HepG2 (cell line): ENCODE data around the gene NUP85. TPM values are rescaled to one million over a fixed set of nuclear protein-coding genes. Genes with fewer than 3 reads are reported as not detected.
A peak's percentile ranks its signal among the peaks of the same experiment; 100 is the strongest.

ENCODE experiments used
- ARID3A ChIP-seq: IDR thresholded peaks from 2 replicates; pipeline ENCODE4 v1.6.1; 2012; ENCODE audit warnings: low read depth, low read length, improper control_type of control experiment
- EEA1 ChIP-seq: sonication (generic); formaldehyde crosslinking; IDR thresholded peaks from 2 replicates; pipeline ENCODE4 v1.5.1; 2020; ENCODE audit warnings: mild to moderate bottlenecking, missing genetic modification reagents, borderline replicate concordance
- HNRNPH1 ChIP-seq: fragments of 200-400 bp; formaldehyde crosslinking; optimal IDR thresholded peaks from 2 replicates; pipeline ENCODE3; 2017; ENCODE audit warnings: mild to moderate bottlenecking, low read depth, low read length
- HOXA9 ChIP-seq: sonication (generic); formaldehyde crosslinking; IDR thresholded peaks from 2 replicates; pipeline ENCODE4 v1.8.1; 2022; ENCODE audit warnings: missing genetic modification reagents, mild to moderate bottlenecking, moderate library complexity, borderline replicate concordance
- SAFB2 ChIP-seq: sonication (generic); formaldehyde crosslinking; IDR thresholded peaks from 2 replicates; pipeline ENCODE4 v1.5.1; 2020; ENCODE audit warnings: missing genetic modification reagents, low read depth, mild to moderate bottlenecking, borderline replicate concordance
- TOE1 ChIP-seq: sonication (generic); formaldehyde crosslinking; IDR thresholded peaks from 2 replicates; pipeline ENCODE4 v1.4.0; 2020; ENCODE audit warnings: mild to moderate bottlenecking, missing genetic modification reagents
- ZBTB42 ChIP-seq: sonication (generic); formaldehyde crosslinking; IDR thresholded peaks from 2 replicates; pipeline ENCODE4 v1.5.0; 2020; ENCODE audit warnings: mild to moderate bottlenecking, missing genetic modification reagents
- ZBTB44 ChIP-seq: sonication (generic); formaldehyde crosslinking; IDR thresholded peaks from 2 replicates; pipeline ENCODE4 v1.4.0; 2020; ENCODE audit warnings: missing genetic modification reagents
- ZNF264 ChIP-seq: sonication (generic); formaldehyde crosslinking; IDR thresholded peaks from 2 replicates; pipeline ENCODE4 v1.4.0; 2020; ENCODE audit warnings: missing genetic modification reagents
- ZNF564 ChIP-seq: sonication (generic); formaldehyde crosslinking; IDR thresholded peaks from 2 replicates; pipeline ENCODE4 v1.8.1; 2023; ENCODE audit warnings: mild to moderate bottlenecking, missing genetic modification reagents
- ZNF780A ChIP-seq: sonication (generic); formaldehyde crosslinking; IDR thresholded peaks from 2 replicates; pipeline ENCODE4 v1.8.0; 2022; ENCODE audit warnings: mild to moderate bottlenecking, missing genetic modification reagents, moderate library complexity
- ZSCAN12 ChIP-seq: sonication (generic); formaldehyde crosslinking; IDR thresholded peaks from 2 replicates; pipeline ENCODE4 v1.9.0; 2021; ENCODE audit warnings: mild to moderate bottlenecking, missing genetic modification reagents
- polyA plus RNA-seq, 8 experiments: library from polyadenylated mRNA; depleted of rRNA in 3 of 8; stranded (reverse) in 7 of 8; unstranded in 1 of 8; fragments of >200 nt; fragmentation: Illumina TruSeq in 4 of 8; extraction: Trizol in 4 of 8; gene quantifications; 2 replicates each; pipeline versions ENCODE4 v1.2.1 to v1.2.3, GENCODE V29; 2011 to 2016; ENCODE audit warnings: low read depth in 4 of 8, missing spikeins in 1 of 8, mixed read lengths in 1 of 8; ENCODE audit not compliant: insufficient read depth in 1 of 8
- total RNA-seq, 5 experiments: library from RNA; depleted of rRNA; stranded (reverse); fragments of >200 nt; fragmentation: Illumina TruSeq; extraction: Trizol; gene quantifications; 2 replicates each; pipeline ENCODE4 v1.2.3, GENCODE V29; 2016; ENCODE audit warnings: low read depth in 1 of 5
- TF ChIP-seq, protein P1 (sequence below): sonication (generic); formaldehyde crosslinking; IDR thresholded peaks from 2 replicates; pipeline ENCODE4 v1.4.0; 2020; ENCODE audit warnings: low read depth, missing genetic modification reagents
- TF ChIP-seq, protein P2 (sequence below): sonication (generic); formaldehyde crosslinking; conservative IDR thresholded peaks from 2 replicates; pipeline ENCODE4 v1.4.0; 2020; ENCODE audit warnings: missing genetic modification reagents
- TF ChIP-seq, protein P3 (sequence below): sonication (generic); formaldehyde crosslinking; IDR thresholded peaks from 2 replicates; pipeline ENCODE4 v1.9.0; 2021; ENCODE audit warnings: missing genetic modification reagents, borderline replicate concordance

The NUP85 gene
- total and polyA plus RNA-seq, 2 of the 13 experiments (the other 11 are each of a cell fraction or from before 2014, with no cell fraction given): 89.1 to 124 TPM

GRCh38 chr17:75205037-75205792, at the start of gene NUP85 (continued):
- TF ChIP-seq, protein P1, sequence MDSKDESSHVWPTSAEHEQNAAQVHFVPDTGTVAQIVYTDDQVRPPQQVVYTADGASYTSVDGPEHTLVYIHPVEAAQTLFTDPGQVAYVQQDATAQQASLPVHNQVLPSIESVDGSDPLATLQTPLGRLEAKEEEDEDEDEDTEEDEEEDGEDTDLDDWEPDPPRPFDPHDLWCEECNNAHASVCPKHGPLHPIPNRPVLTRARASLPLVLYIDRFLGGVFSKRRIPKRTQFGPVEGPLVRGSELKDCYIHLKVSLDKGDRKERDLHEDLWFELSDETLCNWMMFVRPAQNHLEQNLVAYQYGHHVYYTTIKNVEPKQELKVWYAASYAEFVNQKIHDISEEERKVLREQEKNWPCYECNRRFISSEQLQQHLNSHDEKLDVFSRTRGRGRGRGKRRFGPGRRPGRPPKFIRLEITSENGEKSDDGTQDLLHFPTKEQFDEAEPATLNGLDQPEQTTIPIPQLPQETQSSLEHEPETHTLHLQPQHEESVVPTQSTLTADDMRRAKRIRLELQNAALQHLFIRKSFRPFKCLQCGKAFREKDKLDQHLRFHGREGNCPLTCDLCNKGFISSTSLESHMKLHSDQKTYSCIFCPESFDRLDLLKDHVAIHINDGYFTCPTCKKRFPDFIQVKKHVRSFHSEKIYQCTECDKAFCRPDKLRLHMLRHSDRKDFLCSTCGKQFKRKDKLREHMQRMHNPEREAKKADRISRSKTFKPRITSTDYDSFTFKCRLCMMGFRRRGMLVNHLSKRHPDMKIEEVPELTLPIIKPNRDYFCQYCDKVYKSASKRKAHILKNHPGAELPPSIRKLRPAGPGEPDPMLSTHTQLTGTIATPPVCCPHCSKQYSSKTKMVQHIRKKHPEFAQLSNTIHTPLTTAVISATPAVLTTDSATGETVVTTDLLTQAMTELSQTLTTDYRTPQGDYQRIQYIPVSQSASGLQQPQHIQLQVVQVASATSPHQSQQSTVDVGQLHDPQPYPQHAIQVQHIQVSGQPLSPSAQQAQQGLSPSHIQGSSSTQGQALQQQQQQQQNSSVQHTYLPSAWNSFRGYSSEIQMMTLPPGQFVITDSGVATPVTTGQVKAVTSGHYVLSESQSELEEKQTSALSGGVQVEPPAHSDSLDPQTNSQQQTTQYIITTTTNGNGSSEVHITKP (CRISPR knock-in tag): no peak
- TF ChIP-seq, protein P2, sequence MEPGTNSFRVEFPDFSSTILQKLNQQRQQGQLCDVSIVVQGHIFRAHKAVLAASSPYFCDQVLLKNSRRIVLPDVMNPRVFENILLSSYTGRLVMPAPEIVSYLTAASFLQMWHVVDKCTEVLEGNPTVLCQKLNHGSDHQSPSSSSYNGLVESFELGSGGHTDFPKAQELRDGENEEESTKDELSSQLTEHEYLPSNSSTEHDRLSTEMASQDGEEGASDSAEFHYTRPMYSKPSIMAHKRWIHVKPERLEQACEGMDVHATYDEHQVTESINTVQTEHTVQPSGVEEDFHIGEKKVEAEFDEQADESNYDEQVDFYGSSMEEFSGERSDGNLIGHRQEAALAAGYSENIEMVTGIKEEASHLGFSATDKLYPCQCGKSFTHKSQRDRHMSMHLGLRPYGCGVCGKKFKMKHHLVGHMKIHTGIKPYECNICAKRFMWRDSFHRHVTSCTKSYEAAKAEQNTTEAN (CRISPR knock-in tag): peak; percentile 81; the same call in 1 of the 2 replicates
- no peak for TF ChIP-seq ZNF780A (CRISPR knock-in tag)
- peak; percentile 49; the same call in 1 of the 2 replicates for TF ChIP-seq SAFB2 (CRISPR knock-in tag)
- TF ChIP-seq HOXA9 (CRISPR knock-in tag): no peak
- TF ChIP-seq ZBTB44 (CRISPR knock-in tag): no peak
- TF ChIP-seq ZNF264 (CRISPR knock-in tag): peak; percentile 75; the same call in 1 of the 2 replicates
- peak; percentile 60; the same call in 1 of the 2 replicates for TF ChIP-seq ZNF564
- peak; percentile 89; the same call in 1 of the 2 replicates for TF ChIP-seq TOE1 (CRISPR knock-in tag)
- TF ChIP-seq ZBTB42 (CRISPR knock-in tag): 0 out of 2 replicates have a peak, but pooled peaks have one; percentile 1
- TF ChIP-seq EEA1 (CRISPR knock-in tag): no peak; the same call in 1 of the 2 replicates
- TF ChIP-seq, protein P3, sequence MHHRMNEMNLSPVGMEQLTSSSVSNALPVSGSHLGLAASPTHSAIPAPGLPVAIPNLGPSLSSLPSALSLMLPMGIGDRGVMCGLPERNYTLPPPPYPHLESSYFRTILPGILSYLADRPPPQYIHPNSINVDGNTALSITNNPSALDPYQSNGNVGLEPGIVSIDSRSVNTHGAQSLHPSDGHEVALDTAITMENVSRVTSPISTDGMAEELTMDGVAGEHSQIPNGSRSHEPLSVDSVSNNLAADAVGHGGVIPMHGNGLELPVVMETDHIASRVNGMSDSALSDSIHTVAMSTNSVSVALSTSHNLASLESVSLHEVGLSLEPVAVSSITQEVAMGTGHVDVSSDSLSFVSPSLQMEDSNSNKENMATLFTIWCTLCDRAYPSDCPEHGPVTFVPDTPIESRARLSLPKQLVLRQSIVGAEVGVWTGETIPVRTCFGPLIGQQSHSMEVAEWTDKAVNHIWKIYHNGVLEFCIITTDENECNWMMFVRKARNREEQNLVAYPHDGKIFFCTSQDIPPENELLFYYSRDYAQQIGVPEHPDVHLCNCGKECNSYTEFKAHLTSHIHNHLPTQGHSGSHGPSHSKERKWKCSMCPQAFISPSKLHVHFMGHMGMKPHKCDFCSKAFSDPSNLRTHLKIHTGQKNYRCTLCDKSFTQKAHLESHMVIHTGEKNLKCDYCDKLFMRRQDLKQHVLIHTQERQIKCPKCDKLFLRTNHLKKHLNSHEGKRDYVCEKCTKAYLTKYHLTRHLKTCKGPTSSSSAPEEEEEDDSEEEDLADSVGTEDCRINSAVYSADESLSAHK (CRISPR knock-in tag): peak; percentile 80; the same call in 1 of the 2 replicates
- peak; percentile 28 for TF ChIP-seq HNRNPH1
- TF ChIP-seq ARID3A: no peak
- TF ChIP-seq ZSCAN12 (CRISPR knock-in tag): no peak
